Mesendoderm (in vitro differentiated cells): ENCODE measurements around the gene OTOG.

Experiments
- DNase-seq: peaks from one replicate; pipeline ENCODE4 v3.0.0; 2013
- H2AK5ac ChIP-seq: 2 replicates; pipeline ENCODE4 v1.6.1; 2013; ENCODE audit warnings: low read length, inconsistent platforms
- H2BK120ac ChIP-seq: 2 replicates; pipeline ENCODE4 v1.6.1; 2013; ENCODE audit warnings: low read depth, mild to moderate bottlenecking, low read length, moderate library complexity, mixed read lengths
- H2BK15ac ChIP-seq: replicated peaks from 2 replicates; pipeline ENCODE4 v1.6.1; 2013; ENCODE audit warnings: low read depth, mild to moderate bottlenecking, moderate library complexity
- H2BK5ac ChIP-seq: 2 replicates; pipeline ENCODE4 v1.6.1; 2013; ENCODE audit warnings: low read length, inconsistent platforms
- H3K18ac ChIP-seq: 2 replicates; pipeline ENCODE4 v1.6.1; 2013; ENCODE audit warnings: mild to moderate bottlenecking, low read length, mixed read lengths
- H3K23ac ChIP-seq: one replicate; pipeline ENCODE4 v1.6.1; 2013; ENCODE audit warnings: low read length
- H3K27ac ChIP-seq: 2 replicates; pipeline ENCODE4 v1.5.1; 2013; ENCODE audit warnings: low read depth, mild to moderate bottlenecking, inconsistent platforms, low read length, moderate library complexity
- H3K27me3 ChIP-seq: 2 replicates; pipeline ENCODE4 v1.6.1; 2013; ENCODE audit warnings: low read length, control low read depth, mild to moderate bottlenecking, inconsistent platforms; ENCODE audit not compliant: insufficient read depth, poor library complexity
- H3K36me3 ChIP-seq: 2 replicates; pipeline ENCODE4 v1.6.1; 2013; ENCODE audit warnings: low read length, inconsistent platforms; ENCODE audit not compliant: control insufficient read depth, insufficient read depth
- H3K4ac ChIP-seq: one replicate; pipeline ENCODE4 v1.6.1; 2013; ENCODE audit warnings: low read depth, mild to moderate bottlenecking, low read length, moderate library complexity
- H3K4me1 ChIP-seq: 2 replicates; pipeline ENCODE4 v1.6.1; 2013; ENCODE audit warnings: low read depth, low read length, inconsistent platforms; ENCODE audit not compliant: control insufficient read depth
- H3K4me2 ChIP-seq: 2 replicates; pipeline ENCODE4 v1.6.1; 2013; ENCODE audit warnings: low read length
- H3K4me3 ChIP-seq: 2 replicates; pipeline ENCODE4 v1.5.1; 2013; ENCODE audit warnings: mild to moderate bottlenecking, low read length
- H3K56ac ChIP-seq: one replicate; pipeline ENCODE4 v1.6.1; 2013; ENCODE audit warnings: low read length
- H3K79me1 ChIP-seq: 2 replicates; pipeline ENCODE4 v1.6.1; 2013; ENCODE audit warnings: low read length, inconsistent platforms
- H3K79me2 ChIP-seq: 2 replicates; pipeline ENCODE4 v1.6.1; 2013; ENCODE audit warnings: mild to moderate bottlenecking, low read length; ENCODE audit not compliant: control insufficient read depth, insufficient read depth
- H3K9ac ChIP-seq: 2 replicates; pipeline ENCODE4 v1.6.1; 2013; ENCODE audit warnings: low read length, inconsistent platforms
- H4K5ac ChIP-seq: one replicate; pipeline ENCODE4 v1.6.1; 2013; ENCODE audit warnings: low read length
- H4K8ac ChIP-seq: one replicate; pipeline ENCODE4 v1.6.1; 2013; ENCODE audit warnings: low read depth, mild to moderate bottlenecking, control low read depth, low read length, moderate library complexity
- WGBS: extraction: QIAGEN DNeasy Blood & Tissue Kit; methylation state at CpG from one replicate; pipeline ENCODE4 v1.1.7; 2013; ENCODE audit warnings: low lambda C conversion rate, missing lambda C conversion rate; ENCODE audit not compliant: insufficient coverage; ENCODE audit errors: extremely low coverage; 5-methylcytosine and 5-hydroxymethylcytosine counted together

OTOG gene

DNA sequence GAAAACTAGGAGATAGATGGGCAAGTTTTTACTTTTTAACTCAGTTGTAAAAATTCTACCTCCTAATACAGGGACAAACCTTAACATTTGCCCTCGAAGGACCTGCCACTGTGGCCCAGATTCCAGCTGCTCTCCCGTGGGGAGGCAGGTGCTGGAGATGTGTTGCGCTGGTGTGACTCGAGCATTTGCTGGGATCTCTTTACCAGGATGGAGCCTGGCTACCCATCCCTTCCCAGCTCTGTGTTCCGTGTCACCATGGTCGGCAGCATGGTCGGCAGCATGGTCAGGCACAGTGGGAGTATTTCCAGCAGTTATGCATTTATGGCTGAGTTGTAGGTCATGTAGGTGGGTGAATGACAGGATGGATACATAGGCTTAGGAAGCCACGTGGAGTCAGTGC, 41.1 kb downstream of the OTOG start:
- Histone ChIP-seq H2BK5ac (no peak overlapping the region), H3K79me2 (no peaks in the 10 kb centered on the region), H3K18ac (no peak overlapping the region), H3K4me1 (no peaks in the 10 kb centered on the region), H2BK120ac (no peak overlapping the region), H4K8ac (no peak overlapping the region), H3K4ac (no peak overlapping the region), H3K36me3 (no peaks in the 10 kb centered on the region), H3K79me1 (no peaks in the 10 kb centered on the region), H3K4me3 (no peak overlapping the region), H3K27me3 (no peaks in the 10 kb centered on the region), H2BK15ac (no peak overlapping the region), H2AK5ac (no peak overlapping the region), H3K27ac (no peak overlapping the region), H3K23ac (no peak overlapping the region), H3K4me2 (no peak overlapping the region), H4K5ac (no peak overlapping the region), H3K9ac (no peak overlapping the region), H3K56ac (no peak overlapping the region)
- no peak for DNase-seq
- no CpG with 5 or more reads among the region's 8 CpGs for WGBS

DNA sequence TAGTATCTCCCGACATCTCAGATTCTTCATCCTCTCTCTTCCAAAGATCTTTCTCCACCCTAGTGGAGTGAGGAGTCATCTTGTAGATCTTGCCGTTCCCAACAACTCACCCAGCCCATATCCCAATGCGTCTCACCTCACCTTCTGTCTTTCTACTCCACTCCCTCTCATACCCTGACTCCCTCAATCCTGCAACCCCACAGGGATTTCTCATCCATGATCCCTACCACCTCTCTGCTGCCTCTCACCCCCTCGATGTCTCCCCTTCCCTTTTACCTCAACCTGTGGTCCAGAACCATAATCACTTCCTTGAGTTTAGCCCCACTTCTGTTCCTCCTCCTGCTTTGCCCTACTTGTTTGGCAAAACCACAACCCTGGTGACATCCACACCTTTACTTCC, 41.7 kb downstream of the OTOG start:
- no CpG with 5 or more reads among the region's 4 CpGs for WGBS
- no peak overlapping the region for H3K27ac ChIP-seq
- no peaks in the 10 kb centered on the region for H3K27me3 ChIP-seq
- no peaks in the 10 kb centered on the region for H3K4me1 ChIP-seq
- no peak overlapping the region for H2BK15ac ChIP-seq
- DNase-seq, result no peak
- no peak overlapping the region for H4K8ac ChIP-seq
- no peak overlapping the region for H2AK5ac ChIP-seq
- H3K4me2 ChIP-seq, result no peak overlapping the region
- H3K36me3 ChIP-seq, result no peaks in the 10 kb centered on the region
- no peak overlapping the region for H3K4ac ChIP-seq
- no peak overlapping the region for H2BK120ac ChIP-seq
- H3K9ac ChIP-seq, result no peak overlapping the region
- H3K79me2 ChIP-seq, result no peaks in the 10 kb centered on the region
- H3K4me3 ChIP-seq, result no peak overlapping the region
- H3K23ac ChIP-seq, result no peak overlapping the region
- no peaks in the 10 kb centered on the region for H3K79me1 ChIP-seq
- H3K18ac ChIP-seq, result no peak overlapping the region
- H2BK5ac ChIP-seq, result no peak overlapping the region
- no peak overlapping the region for H4K5ac ChIP-seq
- no peak overlapping the region for H3K56ac ChIP-seq

DNA sequence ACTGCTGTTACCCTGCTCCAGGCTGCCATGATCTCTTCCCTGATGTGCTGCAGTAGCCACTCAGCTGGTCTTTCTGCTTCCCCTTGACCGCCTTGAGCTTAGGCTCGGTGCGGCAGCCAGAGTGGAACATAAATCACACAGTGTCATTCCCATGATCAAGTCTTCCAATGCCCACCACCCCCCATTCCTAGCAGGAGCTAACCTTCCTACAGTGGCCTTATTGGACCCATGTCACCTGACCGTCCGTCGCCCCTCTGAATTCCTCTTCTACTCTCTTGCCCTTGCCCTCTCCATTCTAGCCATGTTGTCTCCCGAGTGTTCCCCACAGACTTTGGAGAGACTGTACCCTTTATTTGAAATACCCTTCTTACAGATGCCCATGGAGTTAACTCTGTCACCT, 43.4 kb downstream of the OTOG start:
- no peaks in the 10 kb centered on the region for H3K4me1 ChIP-seq
- WGBS, result no CpG with 5 or more reads among the region's 7 CpGs
- H3K4me3 ChIP-seq, result no peak overlapping the region
- H2BK15ac ChIP-seq, result no peak overlapping the region
- no peak overlapping the region for H3K4me2 ChIP-seq
- H3K36me3 ChIP-seq, result no peaks in the 10 kb centered on the region
- no peak overlapping the region for H3K27ac ChIP-seq
- no peak overlapping the region for H2BK5ac ChIP-seq
- no peak overlapping the region for H4K5ac ChIP-seq
- no peak overlapping the region for H3K23ac ChIP-seq
- H3K79me1 ChIP-seq, result no peaks in the 10 kb centered on the region
- no peak overlapping the region for H3K9ac ChIP-seq
- no peaks in the 10 kb centered on the region for H3K79me2 ChIP-seq
- H3K56ac ChIP-seq, result no peak overlapping the region
- no peak overlapping the region for H2AK5ac ChIP-seq
- no peaks in the 10 kb centered on the region for H3K27me3 ChIP-seq
- no peak for DNase-seq
- no peak overlapping the region for H3K4ac ChIP-seq
- H4K8ac ChIP-seq, result no peak overlapping the region
- H2BK120ac ChIP-seq, result no peak overlapping the region
- H3K18ac ChIP-seq, result no peak overlapping the region

DNA sequence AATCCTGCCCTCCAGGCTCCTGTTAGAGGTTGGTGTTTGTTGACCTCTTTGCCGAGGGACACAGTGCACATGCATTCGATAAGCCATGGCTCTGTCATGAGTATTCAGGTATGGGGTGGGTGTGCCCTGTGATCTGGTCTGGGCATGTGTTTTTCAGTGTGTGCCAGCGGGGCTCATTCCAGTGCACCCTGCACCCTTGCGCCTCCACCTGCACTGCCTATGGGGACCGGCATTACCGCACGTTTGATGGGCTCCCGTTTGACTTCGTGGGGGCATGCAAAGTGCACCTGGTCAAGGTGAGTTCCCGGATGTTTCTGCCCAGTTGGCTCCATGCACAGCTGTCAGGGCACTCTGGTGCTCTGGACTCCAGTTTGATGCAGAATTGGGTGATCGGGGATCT, 44.2 kb downstream of the OTOG start:
- Histone ChIP-seq H2AK5ac (no peak overlapping the region), H3K4me3 (no peak overlapping the region), H2BK5ac (no peak overlapping the region), H3K4me1 (no peaks in the 10 kb centered on the region), H2BK15ac (no peak overlapping the region), H3K56ac (no peak overlapping the region), H3K4ac (no peak overlapping the region), H3K23ac (no peak overlapping the region), H2BK120ac (no peak overlapping the region), H3K79me2 (no peaks in the 10 kb centered on the region), H3K18ac (no peak overlapping the region), H3K27ac (no peak overlapping the region), H3K27me3 (no peaks in the 10 kb centered on the region), H4K5ac (no peak overlapping the region), H3K79me1 (no peaks in the 10 kb centered on the region), H4K8ac (no peak overlapping the region), H3K36me3 (no peaks in the 10 kb centered on the region), H3K9ac (no peak overlapping the region), H3K4me2 (no peak overlapping the region)
- no peak for DNase-seq
- no CpG with 5 or more reads among the region's 11 CpGs for WGBS

DNA sequence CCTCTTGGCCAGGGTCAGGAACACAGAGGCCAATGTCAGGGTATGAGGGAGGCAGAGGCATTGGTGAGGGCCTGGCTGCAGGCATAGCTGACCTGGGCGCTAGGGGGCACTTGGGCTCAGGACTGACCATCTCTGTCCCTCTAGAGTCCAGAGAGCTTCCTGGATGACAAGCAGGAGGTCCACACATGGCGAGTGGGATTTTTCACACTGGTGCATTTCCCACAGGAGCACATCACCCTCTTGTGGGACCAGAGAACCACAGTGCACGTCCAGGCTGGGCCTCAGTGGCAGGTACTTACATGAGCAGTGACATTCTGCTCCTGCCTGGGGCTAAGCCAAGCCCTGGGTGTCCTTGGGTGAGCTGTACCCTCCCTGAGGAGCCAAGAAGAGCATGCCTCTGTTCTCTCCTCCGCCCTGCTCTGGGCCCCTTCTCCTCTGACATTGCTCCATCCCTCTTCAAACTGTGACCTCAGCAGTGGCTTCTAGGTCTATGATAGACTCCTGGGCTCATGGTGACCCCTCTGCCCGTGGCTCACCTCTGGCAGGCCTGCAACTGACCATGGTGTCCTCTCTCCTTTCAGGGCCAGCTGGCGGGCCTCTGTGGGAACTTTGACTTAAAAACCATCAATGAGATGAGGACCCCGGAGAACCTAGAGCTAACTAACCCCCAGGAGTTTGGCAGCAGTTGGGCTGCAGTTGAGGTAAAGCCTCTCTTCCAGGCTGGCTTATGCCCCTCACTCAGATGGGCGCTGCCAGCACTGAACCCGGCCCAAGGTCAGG, 46.6 kb downstream of the OTOG start:
- H3K4me1 ChIP-seq, result no peaks in the 10 kb centered on the region
- H3K18ac ChIP-seq, result no peak overlapping the region
- H3K79me1 ChIP-seq, result no peaks in the 10 kb centered on the region
- no peak for DNase-seq
- no peak overlapping the region for H2BK5ac ChIP-seq
- no peak overlapping the region for H2BK15ac ChIP-seq
- H3K23ac ChIP-seq, result no peak overlapping the region
- H4K8ac ChIP-seq, result no peak overlapping the region
- no peak overlapping the region for H3K27ac ChIP-seq
- H3K9ac ChIP-seq, result no peak overlapping the region
- H3K56ac ChIP-seq, result no peak overlapping the region
- no peak overlapping the region for H2AK5ac ChIP-seq
- no peak overlapping the region for H3K4ac ChIP-seq
- H4K5ac ChIP-seq, result no peak overlapping the region
- no peaks in the 10 kb centered on the region for H3K27me3 ChIP-seq
- H3K79me2 ChIP-seq, result no peaks in the 10 kb centered on the region
- H3K4me3 ChIP-seq, result no peak overlapping the region
- no peaks in the 10 kb centered on the region for H3K36me3 ChIP-seq
- H2BK120ac ChIP-seq, result no peak overlapping the region
- WGBS, result no CpG with 5 or more reads among the region's 9 CpGs
- H3K4me2 ChIP-seq, result no peak overlapping the region

DNA sequence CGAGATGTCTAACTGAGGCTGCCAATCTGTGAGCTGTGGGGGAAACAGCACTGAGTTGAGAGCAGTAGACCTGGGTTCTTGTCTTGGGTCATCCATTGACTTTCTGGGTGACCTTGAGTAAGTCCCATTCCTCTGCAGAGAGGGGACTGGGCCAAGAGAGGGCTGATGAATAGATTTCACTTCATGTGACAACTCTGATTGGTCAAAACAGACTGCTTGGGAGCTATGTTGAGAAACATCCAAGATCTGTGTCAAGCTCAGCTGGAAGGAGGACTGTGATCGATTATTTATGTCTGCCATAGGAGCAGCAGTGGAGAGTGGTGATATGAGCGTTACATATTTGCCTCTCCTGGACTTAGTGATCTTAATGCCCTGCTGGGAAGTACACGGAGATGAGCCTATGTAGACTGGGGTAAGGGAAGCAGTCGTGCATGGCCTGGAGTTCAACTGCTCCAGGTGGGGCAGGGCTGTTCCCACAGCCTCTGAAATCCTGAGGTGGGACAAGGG, 47.7 kb downstream of the OTOG start:
- WGBS, result no CpG with 5 or more reads among the region's 5 CpGs

More for the DNA sequence above, 47.7 kb downstream of the OTOG start:
- Histone ChIP-seq H2BK120ac (no peak overlapping the region), H3K56ac (no peak overlapping the region), H3K79me2 (no peaks in the 10 kb centered on the region), H2BK5ac (no peak overlapping the region), H3K4ac (no peak overlapping the region), H3K79me1 (no peaks in the 10 kb centered on the region), H3K36me3 (no peaks in the 10 kb centered on the region), H4K5ac (no peak overlapping the region), H3K4me3 (no peak overlapping the region), H3K27ac (no peak overlapping the region), H4K8ac (no peak overlapping the region), H3K23ac (no peak overlapping the region), H3K4me1 (no peaks in the 10 kb centered on the region), H3K9ac (no peak overlapping the region), H3K27me3 (no peaks in the 10 kb centered on the region), H2AK5ac (no peak overlapping the region), H3K18ac (no peak overlapping the region), H3K4me2 (no peak overlapping the region), H2BK15ac (no peak overlapping the region)
- no peak for DNase-seq
